IgD-negative memory B cell (primary cell): ENCODE results near the gene PRKG2. TPM values are rescaled to one million over a fixed set of nuclear protein-coding genes. Genes with fewer than 3 reads are reported as not detected.
A peak's percentile ranks its signal among the peaks of the same experiment; 100 is the strongest.

Experiments
- H3K27ac Mint-ChIP-seq, 3 donors: one replicate each; pipeline ENCODE4 v1.8.0; 2020 to 2022; ENCODE audit warnings: mild to moderate bottlenecking in 3 of 3, mixed read lengths in 3 of 3, moderate library complexity in 1 of 3
- H3K27me3 Mint-ChIP-seq: one replicate; pipeline ENCODE4 v1.8.0; 2021; ENCODE audit warnings: mixed read lengths
- H3K36me3 Mint-ChIP-seq: one replicate; pipeline ENCODE4 v1.8.0; 2020; ENCODE audit warnings: mild to moderate bottlenecking, mixed read lengths
- H3K4me1 Mint-ChIP-seq, 3 donors: one replicate each; pipeline ENCODE4 v1.8.0; 2020 to 2022; ENCODE audit warnings: mixed read lengths in 3 of 3, mild to moderate bottlenecking in 1 of 3
- H3K4me3 Mint-ChIP-seq, 4 donors: one replicate each; pipeline ENCODE4 v1.8.0; 2020 to 2022; ENCODE audit warnings: mild to moderate bottlenecking in 4 of 4, mixed read lengths in 4 of 4, moderate library complexity in 3 of 4
- H3K9me3 Mint-ChIP-seq, 3 donors: one replicate each; pipeline ENCODE4 v1.8.0; 2020 to 2021; ENCODE audit warnings: mixed read lengths in 3 of 3, mild to moderate bottlenecking in 1 of 3
- polyA plus RNA-seq: library from polyadenylated mRNA; unstranded; fragments of 300-500 nt; fragmentation: Illumina TruSeq; gene quantifications from one replicate; pipeline ENCODE4 v1.2.3, GENCODE V29; 2021

PRKG2 gene
- polyA plus RNA-seq = 0.99 TPM

GRCh38 chr4:81214881-81215868 lies at the start of gene PRKG2:
Gene PRKG2 (minus strand): TSS chr4:81215222. CDS start chr4:81205047, 10,175 bp downstream.
- H3K9me3 Mint-ChIP-seq = peaks cover 0 to 7% (median 0%) of the 10 kb centered on the region in 3 donors
- peaks cover 22% of the 10 kb centered on the region for H3K27me3 Mint-ChIP-seq
- peak within 1 kb of the TSS in 1 of 3 donors; percentile 16 for H3K27ac Mint-ChIP-seq
- H3K4me3 Mint-ChIP-seq = peak within 1 kb of the TSS in 3 of 4 donors; percentile 29 to 77 (median 59)
- peaks cover 0 to 5% (median 3%) of the 10 kb centered on the region in 3 donors for H3K4me1 Mint-ChIP-seq
- no peaks in the 10 kb centered on the region for H3K36me3 Mint-ChIP-seq

GRCh38 chr4:81260443-81261101 lies 45.5 kb upstream of the PRKG2 start:
- no peaks in the 10 kb centered on the region for H3K36me3 Mint-ChIP-seq
- peaks cover 2% of the 10 kb centered on the region for H3K27me3 Mint-ChIP-seq
- H3K4me3 Mint-ChIP-seq = no peak overlapping the region
- no peak overlapping the region for H3K27ac Mint-ChIP-seq
- H3K4me1 Mint-ChIP-seq = no peaks in the 10 kb centered on the region
- H3K9me3 Mint-ChIP-seq = peaks cover 0 to 1% (median 1%) of the 10 kb centered on the region in 3 donors

- Mint-ChIP-seq H3K36me3 (no peaks in the 10 kb centered on the region), H3K4me1 (no peaks in the 10 kb centered on the region), H3K9me3 (peaks cover 0 to 1% (median 0%) of the 10 kb centered on the region in 3 donors), H3K4me3 (no peak overlapping the region), H3K27me3 (peaks cover 2% of the 10 kb centered on the region), H3K27ac (no peak overlapping the region)
Observed at GRCh38 chr4:81258841-81259550, 44.0 kb upstream of the PRKG2 start.

GRCh38 chr4:81257816-81258215 lies 42.8 kb upstream of the PRKG2 start:
- Mint-ChIP-seq H3K9me3 (peaks cover 0 to 1% (median 0%) of the 10 kb centered on the region in 3 donors), H3K27ac (no peak overlapping the region), H3K4me1 (no peaks in the 10 kb centered on the region), H3K4me3 (no peak overlapping the region), H3K27me3 (peaks cover 2% of the 10 kb centered on the region), H3K36me3 (no peaks in the 10 kb centered on the region)

- H3K4me1 Mint-ChIP-seq = no peaks in the 10 kb centered on the region
- no peak overlapping the region for H3K4me3 Mint-ChIP-seq
- H3K9me3 Mint-ChIP-seq = no peaks in the 10 kb centered on the region
- no peaks in the 10 kb centered on the region for H3K36me3 Mint-ChIP-seq
- H3K27ac Mint-ChIP-seq = no peak overlapping the region
- H3K27me3 Mint-ChIP-seq = peaks cover 2% of the 10 kb centered on the region
Observed at GRCh38 chr4:81257021-81257420, 42.0 kb upstream of the PRKG2 start.

- no peaks in the 10 kb centered on the region for H3K36me3 Mint-ChIP-seq
- peaks cover 2% of the 10 kb centered on the region for H3K27me3 Mint-ChIP-seq
- H3K4me1 Mint-ChIP-seq = no peaks in the 10 kb centered on the region
- no peaks in the 10 kb centered on the region for H3K9me3 Mint-ChIP-seq
- no peak overlapping the region for H3K4me3 Mint-ChIP-seq
- no peak overlapping the region for H3K27ac Mint-ChIP-seq
Observed at GRCh38 chr4:81256059-81256970, 41.3 kb upstream of the PRKG2 start.

GRCh38 chr4:81255524-81255923 lies 40.5 kb upstream of the PRKG2 start:
- Mint-ChIP-seq H3K27ac (no peak overlapping the region), H3K36me3 (no peaks in the 10 kb centered on the region), H3K27me3 (no peaks in the 10 kb centered on the region), H3K9me3 (no peaks in the 10 kb centered on the region), H3K4me1 (no peaks in the 10 kb centered on the region), H3K4me3 (no peak overlapping the region)

GRCh38 chr4:81250430-81250829 lies 35.4 kb upstream of the PRKG2 start:
- H3K27me3 Mint-ChIP-seq = no peaks in the 10 kb centered on the region
- H3K4me1 Mint-ChIP-seq = no peaks in the 10 kb centered on the region
- no peak overlapping the region for H3K4me3 Mint-ChIP-seq
- H3K9me3 Mint-ChIP-seq = no peaks in the 10 kb centered on the region
- H3K36me3 Mint-ChIP-seq = no peaks in the 10 kb centered on the region
- H3K27ac Mint-ChIP-seq = no peak overlapping the region

GRCh38 chr4:81245218-81246009 lies 30.4 kb upstream of the PRKG2 start:
- Mint-ChIP-seq H3K36me3 (no peaks in the 10 kb centered on the region), H3K9me3 (peaks cover 0 to 2% (median 0%) of the 10 kb centered on the region in 3 donors), H3K4me3 (no peak overlapping the region), H3K27ac (no peak overlapping the region), H3K4me1 (no peaks in the 10 kb centered on the region), H3K27me3 (no peaks in the 10 kb centered on the region)

GRCh38 chr4:81237791-81238190 lies 22.8 kb upstream of the PRKG2 start:
- Mint-ChIP-seq H3K36me3 (no peaks in the 10 kb centered on the region), H3K9me3 (peaks cover 0 to 2% (median 0%) of the 10 kb centered on the region in 3 donors), H3K27ac (no peak overlapping the region), H3K27me3 (peaks cover 2% of the 10 kb centered on the region), H3K4me1 (no peaks in the 10 kb centered on the region), H3K4me3 (no peak overlapping the region)

- Mint-ChIP-seq H3K4me1 (no peaks in the 10 kb centered on the region), H3K27ac (no peak overlapping the region), H3K4me3 (no peak overlapping the region), H3K36me3 (no peaks in the 10 kb centered on the region), H3K27me3 (peaks cover 2% of the 10 kb centered on the region), H3K9me3 (peaks cover 4 to 10% (median 10%) of the 10 kb centered on the region in 3 donors)
Observed at GRCh38 chr4:81235982-81236749, 21.1 kb upstream of the PRKG2 start.

GRCh38 chr4:81227968-81228367 lies 12.9 kb upstream of the PRKG2 start:
- no peak overlapping the region for H3K27ac Mint-ChIP-seq
- no peaks in the 10 kb centered on the region for H3K36me3 Mint-ChIP-seq
- no peaks in the 10 kb centered on the region for H3K4me1 Mint-ChIP-seq
- no peak overlapping the region for H3K4me3 Mint-ChIP-seq
- no peaks in the 10 kb centered on the region for H3K27me3 Mint-ChIP-seq
- H3K9me3 Mint-ChIP-seq = peaks cover 4 to 21% (median 17%) of the 10 kb centered on the region in 3 donors

GRCh38 chr4:81227138-81227537 lies 12.1 kb upstream of the PRKG2 start:
- Mint-ChIP-seq H3K9me3 (peaks cover 2 to 20% (median 15%) of the 10 kb centered on the region in 3 donors), H3K27me3 (no peaks in the 10 kb centered on the region), H3K27ac (no peak overlapping the region), H3K4me3 (no peak overlapping the region), H3K4me1 (no peaks in the 10 kb centered on the region), H3K36me3 (no peaks in the 10 kb centered on the region)
